BE2C (cell line): Measurements from ENCODE around the gene OR8B12.

ENCODE experiments used
- DNase-seq: peaks from one replicate; pipeline ENCODE4 v3.0.0-alpha.2; 2020
- H3K27me3 ChIP-seq: fragments of 250-450 bp; sonication (Bioruptor Pico); 2 replicates; pipeline ENCODE4 v1.5.1; 2020; ENCODE audit warnings: mild to moderate bottlenecking
- H3K36me3 ChIP-seq: fragments of 250-450 bp; sonication (Bioruptor Pico); 2 replicates; pipeline ENCODE4 v1.5.1; 2020; ENCODE audit warnings: mild to moderate bottlenecking
- H3K4me1 ChIP-seq: fragments of 250-450 bp; sonication (Bioruptor Pico); 2 replicates; pipeline ENCODE4 v1.5.1; 2020
- H3K4me3 ChIP-seq: 2 replicates; pipeline ENCODE4 v1.5.1; 2011; ENCODE audit warnings: low read depth, low read length
- H3K9me3 ChIP-seq: fragments of 250-450 bp; sonication (Bioruptor Pico); 2 replicates; pipeline ENCODE4 v1.5.1; 2020
- TF ChIP-seq, protein P1 (sequence below): IDR thresholded peaks from 2 replicates; pipeline ENCODE4 v1.5.1; 2012; ENCODE audit warnings: mild to moderate bottlenecking, low read depth, low read length

Gene OR8B12

DNA sequence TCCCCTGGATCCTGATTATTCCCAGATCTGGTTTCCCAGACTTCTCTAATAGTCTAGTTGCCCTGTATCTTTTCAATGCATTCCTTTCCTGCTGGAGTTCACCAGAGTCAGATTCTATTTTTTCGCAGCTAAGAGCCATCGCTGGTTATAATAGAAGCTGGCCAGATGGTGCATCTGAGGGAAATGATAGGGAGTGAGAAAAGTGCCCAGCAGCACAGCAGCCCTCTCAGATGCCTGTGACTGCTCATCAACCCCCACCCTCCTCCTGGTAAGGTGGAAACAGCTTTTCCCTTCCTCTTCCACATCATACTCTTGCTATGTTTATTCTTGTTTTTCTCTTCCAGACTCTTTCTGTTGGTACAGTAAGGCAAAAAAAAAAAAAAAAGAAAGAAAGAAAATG is 39.1 kb upstream of the OR8B12 start:
- H3K9me3 ChIP-seq, result no peaks in the 10 kb centered on the region
- H3K27me3 ChIP-seq, result peaks cover 36% of the 10 kb centered on the region
- H3K4me1 ChIP-seq, result no peaks in the 10 kb centered on the region
- no peak overlapping the region for H3K4me3 ChIP-seq
- TF ChIP-seq, protein P1, sequence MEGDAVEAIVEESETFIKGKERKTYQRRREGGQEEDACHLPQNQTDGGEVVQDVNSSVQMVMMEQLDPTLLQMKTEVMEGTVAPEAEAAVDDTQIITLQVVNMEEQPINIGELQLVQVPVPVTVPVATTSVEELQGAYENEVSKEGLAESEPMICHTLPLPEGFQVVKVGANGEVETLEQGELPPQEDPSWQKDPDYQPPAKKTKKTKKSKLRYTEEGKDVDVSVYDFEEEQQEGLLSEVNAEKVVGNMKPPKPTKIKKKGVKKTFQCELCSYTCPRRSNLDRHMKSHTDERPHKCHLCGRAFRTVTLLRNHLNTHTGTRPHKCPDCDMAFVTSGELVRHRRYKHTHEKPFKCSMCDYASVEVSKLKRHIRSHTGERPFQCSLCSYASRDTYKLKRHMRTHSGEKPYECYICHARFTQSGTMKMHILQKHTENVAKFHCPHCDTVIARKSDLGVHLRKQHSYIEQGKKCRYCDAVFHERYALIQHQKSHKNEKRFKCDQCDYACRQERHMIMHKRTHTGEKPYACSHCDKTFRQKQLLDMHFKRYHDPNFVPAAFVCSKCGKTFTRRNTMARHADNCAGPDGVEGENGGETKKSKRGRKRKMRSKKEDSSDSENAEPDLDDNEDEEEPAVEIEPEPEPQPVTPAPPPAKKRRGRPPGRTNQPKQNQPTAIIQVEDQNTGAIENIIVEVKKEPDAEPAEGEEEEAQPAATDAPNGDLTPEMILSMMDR, result no peak
- DNase-seq, result no peak
- H3K36me3 ChIP-seq, result no peaks in the 10 kb centered on the region

DNA sequence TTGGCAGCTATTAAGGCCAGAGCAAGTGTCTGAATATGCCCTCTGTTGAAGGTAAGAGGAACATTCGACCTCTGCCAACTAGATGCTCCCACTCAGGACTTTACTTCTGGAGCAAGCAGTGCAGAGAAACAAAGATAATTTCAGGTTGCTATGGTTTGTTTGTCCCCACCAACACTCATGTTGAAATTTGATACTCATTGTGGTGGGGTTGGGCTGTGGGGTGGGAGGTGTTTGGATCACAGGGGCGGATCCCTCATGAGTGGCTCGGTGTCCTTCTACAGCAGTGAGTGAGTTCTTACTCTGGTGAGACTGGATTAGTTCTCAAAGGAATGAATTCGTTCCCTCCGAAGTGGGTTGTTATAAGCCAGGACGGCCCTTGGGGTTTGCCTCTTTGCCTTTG is 38.4 kb upstream of the OR8B12 start:
- DNase-seq, result no peak

DNA sequence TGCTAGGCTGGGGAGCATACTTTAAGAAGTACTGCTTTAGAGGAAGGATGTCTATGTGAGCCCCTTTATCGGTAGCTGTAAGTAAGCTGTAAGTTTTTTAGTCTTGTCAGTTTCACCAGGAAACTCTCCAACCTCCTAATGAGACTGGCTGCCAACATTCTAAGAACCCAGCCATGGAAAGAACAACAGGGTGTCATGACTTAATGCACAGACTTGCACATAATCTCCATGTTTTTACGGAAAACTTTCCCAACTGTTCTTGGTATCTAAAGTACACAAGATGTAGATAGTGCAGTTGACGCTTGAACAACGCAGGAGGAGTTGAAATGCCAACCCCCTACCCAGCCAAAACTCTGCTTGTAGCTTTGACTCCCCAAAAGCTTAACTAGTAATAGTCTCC is 35.3 kb upstream of the OR8B12 start:
- Histone ChIP-seq H3K27me3 (peaks cover 13% of the 10 kb centered on the region), H3K4me3 (no peak overlapping the region)
- TF ChIP-seq, protein P1, result no peak

More for the DNA sequence above, 38.4 kb upstream of the OR8B12 start:
- Histone ChIP-seq H3K36me3 (no peaks in the 10 kb centered on the region), H3K4me3 (no peak overlapping the region), H3K27me3 (peaks cover 31% of the 10 kb centered on the region), H3K9me3 (no peaks in the 10 kb centered on the region), H3K4me1 (no peaks in the 10 kb centered on the region)
- TF ChIP-seq, protein P1, result no peak

DNA sequence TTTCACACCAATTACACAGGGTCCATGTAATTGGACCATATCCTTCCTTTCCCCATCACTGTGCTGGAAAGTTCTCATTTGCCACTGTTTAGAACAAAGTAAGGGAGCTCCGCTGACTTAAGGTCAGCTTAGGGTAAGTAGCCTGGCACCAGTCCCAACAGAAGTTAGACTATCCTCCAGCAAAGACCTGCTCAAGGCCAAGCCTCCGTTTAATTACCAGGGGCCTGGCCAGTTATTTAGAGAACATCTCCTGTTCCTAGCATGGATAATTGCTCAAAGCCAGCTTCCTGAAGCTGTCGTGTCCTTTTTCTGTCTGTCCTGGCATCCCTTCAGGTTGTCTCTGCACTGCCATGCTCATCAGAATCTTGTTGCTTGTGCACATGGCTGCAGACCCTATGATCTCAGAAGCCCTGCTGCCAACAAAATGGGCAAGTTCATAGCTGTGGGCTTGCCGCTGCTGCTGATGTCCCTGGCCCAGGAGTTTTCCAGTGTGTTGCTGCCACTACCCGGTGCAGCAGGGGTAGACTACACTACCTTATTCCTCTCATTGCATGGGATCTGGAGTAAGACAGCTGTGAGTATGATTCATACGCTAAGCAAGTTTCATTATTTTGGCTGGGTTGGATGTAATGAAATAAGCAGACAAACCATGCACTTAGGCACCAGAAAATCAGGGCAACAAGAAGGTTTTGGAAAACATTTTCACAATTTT is 34.4 kb upstream of the OR8B12 start:
- no peak overlapping the region for H3K4me3 ChIP-seq
- DNase-seq, result no peak
- 0 out of 2 replicates have a peak, but pooled peaks cover 4% of the 10 kb centered on the region for H3K27me3 ChIP-seq
- no peaks in the 10 kb centered on the region for H3K4me1 ChIP-seq
- no peaks in the 10 kb centered on the region for H3K36me3 ChIP-seq
- TF ChIP-seq, protein P1, result no peak
- H3K9me3 ChIP-seq, result no peaks in the 10 kb centered on the region

More for the DNA sequence above, 35.3 kb upstream of the OR8B12 start:
- no peak for DNase-seq
- Histone ChIP-seq H3K9me3 (no peaks in the 10 kb centered on the region), H3K4me1 (no peaks in the 10 kb centered on the region), H3K36me3 (no peaks in the 10 kb centered on the region)

DNA sequence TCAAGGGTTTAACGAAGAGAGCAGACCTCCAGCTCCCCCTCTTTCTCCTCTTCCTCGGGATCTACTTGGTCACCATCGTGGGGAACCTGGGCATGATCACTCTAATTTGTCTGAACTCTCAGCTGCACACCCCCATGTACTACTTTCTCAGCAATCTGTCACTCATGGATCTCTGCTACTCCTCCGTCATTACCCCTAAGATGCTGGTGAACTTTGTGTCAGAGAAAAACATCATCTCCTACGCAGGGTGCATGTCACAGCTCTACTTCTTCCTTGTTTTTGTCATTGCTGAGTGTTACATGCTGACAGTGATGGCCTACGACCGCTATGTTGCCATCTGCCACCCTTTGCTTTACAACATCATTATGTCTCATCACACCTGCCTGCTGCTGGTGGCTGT is 26.7 kb upstream of the OR8B12 start:
- TF ChIP-seq, protein P1, result no peak
- H3K27me3 ChIP-seq, result peaks cover 35% of the 10 kb centered on the region
- H3K36me3 ChIP-seq, result no peaks in the 10 kb centered on the region

DNA sequence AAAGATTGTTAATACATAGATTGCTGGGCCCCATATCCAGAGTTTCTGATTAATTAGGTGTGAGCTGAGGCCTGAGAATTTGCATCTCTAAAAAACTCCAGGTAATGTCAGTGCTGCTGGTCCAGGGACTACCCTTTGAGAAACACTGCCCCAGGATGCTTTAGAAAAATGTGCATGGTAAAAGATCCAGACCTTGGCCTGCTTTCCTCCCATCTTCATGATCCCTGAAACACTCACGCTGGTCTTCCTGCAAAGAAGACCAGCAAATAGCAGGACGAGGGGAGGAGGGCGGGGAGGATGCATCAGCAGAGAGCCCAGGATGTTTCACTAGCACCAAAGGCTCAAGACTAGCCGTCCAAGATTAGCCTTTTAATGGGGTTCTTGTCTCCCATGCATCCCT is 26.2 kb upstream of the OR8B12 start, which contains the start of gene OR8A1:
Gene OR8A1, plus strand, starts transcription at position 301 of the 400 bp plus-strand sequence. CDS start 123 bp downstream, outside the sequence.
- Histone ChIP-seq H3K4me1 (no peaks in the 10 kb centered on the region), H3K36me3 (no peaks in the 10 kb centered on the region), H3K9me3 (no peaks in the 10 kb centered on the region), H3K4me3 (no peak within 1 kb of the TSS), H3K27me3 (peaks cover 35% of the 10 kb centered on the region)
- TF ChIP-seq, protein P1, result no peak
- DNase-seq, result no peak

More for the DNA sequence above, 26.7 kb upstream of the OR8B12 start:
- Histone ChIP-seq H3K9me3 (no peaks in the 10 kb centered on the region), H3K4me1 (no peaks in the 10 kb centered on the region), H3K4me3 (no peak overlapping the region)
- DNase-seq, result no peak
